Stimulated activated CD4-positive, alpha-beta T cell treated with anti-CD3 and anti-CD28 coated beads, Interleukin-4, amount 100 ng/mL, for 1 hour (primary cell): ENCODE results near the gene ZBTB43.

Source experiments
- DNase-seq: peaks from one replicate; pipeline ENCODE4 v3.0.0-alpha.2; 2020

The ZBTB43 gene

DNA sequence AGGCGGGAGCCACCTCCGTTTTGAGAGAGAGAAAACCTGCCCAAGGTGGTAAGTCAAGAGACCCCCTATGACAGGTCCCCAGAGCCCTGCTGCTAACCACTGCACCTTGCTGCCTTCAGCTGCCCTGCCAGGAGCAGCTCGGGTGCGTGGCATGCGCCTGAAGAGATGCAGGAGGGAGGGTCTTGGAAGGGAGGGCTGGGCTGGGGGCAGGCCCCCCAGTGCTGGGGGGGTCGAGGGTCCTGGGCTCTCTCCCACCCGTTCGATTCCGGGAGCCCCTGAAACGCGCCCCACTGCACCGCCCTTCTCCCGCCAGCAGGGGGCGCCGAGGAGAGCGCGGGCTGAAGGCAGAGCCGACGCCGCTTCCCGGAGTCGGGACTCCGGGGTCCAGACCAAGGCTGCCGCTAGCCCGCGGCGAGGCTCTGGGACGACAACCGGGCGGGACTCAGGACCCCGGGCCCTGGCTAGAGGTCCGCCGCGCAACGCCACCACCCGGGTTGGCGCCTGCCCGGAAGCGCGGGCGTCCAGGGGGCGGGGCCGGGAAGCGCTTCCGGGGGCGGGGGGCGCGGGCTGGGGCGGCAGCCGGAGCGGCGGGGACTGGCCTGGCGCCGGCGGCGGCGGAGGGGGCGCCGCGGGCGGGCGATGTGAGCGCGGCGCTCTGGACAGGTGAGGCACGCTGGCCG is 55.4 kb downstream of the ZBTB43 start, which contains the start of gene ZBTB34:
Gene ZBTB34 (plus strand): TSS at position 563 of the 680 bp plus-strand sequence. CDS start 18,761 bp downstream, outside the sequence.
- DNase-seq = peak; percentile 76

DNA sequence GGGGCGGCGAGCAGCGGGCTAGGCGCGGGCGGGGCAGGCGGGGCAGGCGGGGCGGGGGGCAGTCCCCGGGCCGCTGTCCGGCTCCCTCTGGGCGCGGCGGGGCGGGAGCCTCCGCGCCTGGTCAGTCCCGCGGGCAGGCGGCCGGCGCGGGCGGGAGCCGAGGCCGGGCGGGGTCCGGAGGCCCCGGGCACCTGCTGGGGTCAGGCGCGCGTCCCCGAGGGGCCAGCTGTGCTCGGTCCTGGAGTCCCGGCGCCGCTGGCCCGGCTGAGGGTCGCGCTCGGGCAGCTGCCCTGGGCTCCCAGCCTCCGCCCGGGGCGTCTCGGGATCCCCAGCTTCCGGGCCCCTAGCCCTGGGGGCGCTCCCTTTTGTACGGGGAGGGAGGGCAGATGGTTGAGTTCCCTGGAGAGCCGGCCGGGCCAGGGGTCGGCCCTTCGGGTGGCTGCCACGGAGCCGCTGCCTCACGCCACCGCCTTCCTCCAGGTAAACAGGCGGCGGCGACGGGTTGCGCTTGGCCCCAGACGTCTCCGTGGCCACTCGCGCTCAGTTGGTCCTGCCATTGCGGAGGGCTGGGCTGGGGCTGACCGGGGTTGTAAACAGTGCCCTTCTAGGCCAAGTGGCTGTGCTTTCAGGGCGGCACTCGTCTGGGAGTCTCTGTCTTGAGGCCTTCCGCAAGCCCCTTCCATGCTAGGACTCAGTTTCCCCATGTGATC is 56.1 kb downstream of the ZBTB43 start:
- peak; percentile 13 for DNase-seq

- DNase-seq = no peak
Measured at GRCh38 chr9:126861707-126862103, 56.9 kb downstream of the ZBTB43 start.

- DNase-seq = no peak
Measured at GRCh38 chr9:126862104-126862761, 57.4 kb downstream of the ZBTB43 start.

- no peak for DNase-seq
Measured at GRCh38 chr9:126864771-126865170, 59.9 kb downstream of the ZBTB43 start.

- DNase-seq = no peak
Measured at GRCh38 chr9:126869368-126869767, 64.5 kb downstream of the ZBTB43 start.

DNA sequence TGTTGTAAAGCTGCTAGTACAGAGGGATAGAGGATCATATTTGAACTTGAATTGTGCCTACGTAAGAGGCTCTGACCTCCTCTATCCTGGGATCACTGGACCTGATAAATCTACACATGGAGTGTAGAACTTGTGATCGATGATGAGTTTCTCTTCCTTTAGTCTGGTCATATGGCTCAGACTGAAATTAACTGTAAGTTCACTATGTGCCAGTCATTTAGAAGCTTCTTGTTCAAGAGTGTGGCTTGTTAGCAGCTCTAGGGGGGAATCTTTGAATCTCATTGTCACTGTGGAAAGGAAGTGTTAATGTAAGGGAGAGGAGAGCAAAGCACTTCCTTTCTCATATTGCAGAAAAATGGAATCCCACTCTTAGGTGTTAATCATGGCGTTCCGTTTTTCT is 67.7 kb downstream of the ZBTB43 start:
- DNase-seq = no peak

DNA sequence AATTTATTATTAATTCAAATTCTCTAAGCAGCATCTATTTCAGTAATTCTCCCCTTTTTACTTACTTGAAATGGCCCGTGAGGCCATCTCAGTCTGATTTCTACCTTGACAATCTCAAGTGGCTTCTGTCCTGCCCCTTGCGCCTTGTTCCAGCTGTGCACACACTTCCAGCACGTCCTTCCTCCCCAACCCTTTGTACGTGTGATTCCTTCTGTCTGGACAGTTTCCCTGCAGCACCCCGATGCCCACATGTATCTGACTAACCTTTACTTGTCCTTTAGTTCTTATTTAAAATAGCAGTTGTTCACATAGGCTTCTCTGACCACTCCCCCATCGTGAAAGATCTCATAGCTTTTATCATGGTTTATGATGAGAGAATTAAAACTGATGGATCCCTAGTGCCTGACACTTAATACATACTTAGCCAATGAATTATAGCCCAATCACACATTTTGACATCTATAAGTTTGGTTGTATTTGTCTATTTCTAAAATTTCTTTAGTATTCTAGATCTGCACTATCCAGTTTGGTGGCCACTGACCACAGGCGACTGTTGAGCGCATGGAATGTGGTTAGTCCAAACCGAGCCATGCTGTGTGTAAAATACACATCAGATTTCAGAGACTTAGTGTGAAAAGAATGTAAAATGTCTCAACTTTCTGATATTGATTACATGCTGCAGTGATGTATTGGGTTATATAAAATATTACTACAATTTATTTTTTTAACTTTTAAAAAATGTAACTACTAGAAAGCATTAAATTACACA is 69.9 kb downstream of the ZBTB43 start:
- no peak for DNase-seq

GRCh38 chr9:126875756-126876510 is 71.1 kb downstream of the ZBTB43 start:
- no peak for DNase-seq

DNA sequence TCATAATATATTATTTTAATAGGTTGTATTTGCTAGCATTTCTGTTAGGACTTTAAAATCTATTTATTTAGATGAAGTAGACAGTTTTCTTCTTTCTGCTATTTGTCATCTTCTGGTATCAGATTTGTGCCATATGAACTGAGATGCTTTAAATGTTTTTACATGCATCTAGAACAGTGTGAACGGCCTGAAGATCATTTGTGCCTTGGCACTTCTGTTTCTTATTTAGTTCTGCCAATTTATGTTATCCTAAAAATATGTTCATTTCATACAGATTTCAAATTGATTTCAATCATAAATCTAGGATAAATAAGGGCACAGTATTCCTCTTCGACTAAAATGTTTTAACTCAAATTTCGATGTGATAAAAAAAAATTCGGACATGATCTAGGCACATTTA is 71.7 kb downstream of the ZBTB43 start:
- DNase-seq = no peak

GRCh38 chr9:126877418-126877817 is 72.6 kb downstream of the ZBTB43 start:
- DNase-seq = no peak

DNA sequence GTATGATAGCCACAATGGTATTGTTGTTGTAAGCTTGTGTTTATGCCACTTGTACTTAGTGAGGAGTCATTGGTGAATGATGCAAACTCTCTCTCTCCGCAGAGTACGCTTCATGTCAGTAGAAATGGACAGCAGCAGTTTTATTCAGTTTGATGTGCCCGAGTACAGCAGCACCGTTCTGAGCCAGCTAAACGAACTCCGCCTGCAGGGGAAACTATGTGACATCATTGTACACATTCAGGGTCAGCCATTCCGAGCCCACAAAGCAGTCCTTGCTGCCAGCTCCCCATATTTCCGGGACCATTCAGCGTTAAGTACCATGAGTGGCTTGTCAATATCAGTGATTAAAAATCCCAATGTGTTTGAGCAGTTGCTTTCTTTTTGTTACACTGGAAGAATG is 74.4 kb downstream of the ZBTB43 start:
- DNase-seq = no peak

DNA sequence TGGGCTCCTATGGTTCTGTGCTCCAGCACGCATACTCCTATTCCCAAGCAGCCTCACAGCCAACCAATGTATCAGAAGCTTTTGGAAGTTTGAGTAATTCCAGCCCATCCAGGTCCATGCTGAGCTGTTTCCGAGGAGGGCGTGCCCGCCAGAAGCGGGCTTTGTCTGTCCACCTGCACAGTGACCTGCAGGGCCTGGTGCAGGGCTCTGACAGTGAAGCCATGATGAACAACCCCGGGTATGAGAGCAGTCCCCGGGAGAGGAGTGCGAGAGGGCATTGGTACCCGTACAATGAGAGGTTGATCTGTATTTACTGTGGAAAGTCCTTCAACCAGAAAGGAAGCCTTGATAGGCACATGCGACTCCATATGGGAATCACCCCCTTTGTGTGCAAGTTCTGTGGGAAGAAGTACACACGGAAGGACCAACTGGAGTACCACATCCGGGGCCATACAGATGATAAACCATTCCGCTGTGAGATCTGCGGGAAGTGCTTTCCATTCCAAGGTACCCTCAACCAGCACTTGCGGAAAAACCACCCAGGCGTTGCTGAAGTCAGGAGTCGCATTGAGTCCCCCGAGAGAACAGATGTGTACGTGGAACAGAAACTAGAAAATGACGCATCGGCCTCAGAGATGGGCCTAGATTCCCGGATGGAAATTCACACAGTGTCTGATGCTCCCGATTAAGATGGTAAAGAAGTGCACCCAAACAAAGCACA is 75.5 kb downstream of the ZBTB43 start:
- no peak for DNase-seq

DNA sequence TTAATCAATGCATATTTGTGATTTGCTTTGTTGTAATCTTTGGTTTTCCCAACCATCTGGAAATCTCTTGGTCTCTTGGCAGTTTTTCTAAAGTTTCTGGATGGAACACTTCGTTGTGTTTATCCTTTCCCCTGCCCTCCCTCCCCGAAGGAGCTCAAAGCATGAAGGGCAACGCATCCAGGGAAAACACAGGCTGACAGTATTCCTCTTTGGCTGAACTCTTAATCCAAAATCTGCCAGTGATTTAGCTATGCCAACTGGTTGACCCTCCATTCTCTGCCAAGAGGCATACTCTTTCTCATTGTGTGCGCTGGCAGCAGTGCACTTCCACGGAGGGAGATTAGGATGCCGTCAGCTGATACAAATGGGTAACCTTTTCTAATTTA is 76.1 kb downstream of the ZBTB43 start:
- no peak for DNase-seq

DNA sequence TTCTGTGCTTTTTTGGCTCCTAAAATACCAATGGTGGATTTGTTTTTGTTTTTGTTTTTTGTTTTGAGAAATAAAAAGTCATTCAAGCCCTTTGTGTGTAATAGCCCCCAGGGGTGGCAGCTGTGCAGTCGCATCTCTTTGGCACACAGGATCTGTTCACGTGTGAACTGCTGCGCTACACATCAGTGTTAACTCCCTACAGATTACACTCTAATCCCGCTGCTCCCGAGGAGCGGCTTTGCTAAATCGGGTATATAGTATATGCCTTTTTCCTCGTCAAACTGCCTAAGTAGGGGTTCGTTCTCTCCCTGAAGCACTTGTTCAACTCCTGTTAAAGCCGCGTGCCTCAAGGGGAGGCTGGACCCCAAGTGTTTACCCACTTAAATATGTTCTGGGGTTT is 77.9 kb downstream of the ZBTB43 start:
- DNase-seq = no peak

GRCh38 chr9:126883636-126884035 is 78.8 kb downstream of the ZBTB43 start:
- DNase-seq = no peak

GRCh38 chr9:126885131-126885641 is 80.3 kb downstream of the ZBTB43 start:
- no peak for DNase-seq

- no peak for DNase-seq
Measured at GRCh38 chr9:126886034-126886822, 81.4 kb downstream of the ZBTB43 start.

- DNase-seq = no peak
Measured at GRCh38 chr9:126886897-126887296, 82.1 kb downstream of the ZBTB43 start.
